Panc1 (cell line): ENCODE data around the gene DKK1.

Experiments
- CTCF ChIP-seq: fragments of 450-650 bp; IDR thresholded peaks from 2 replicates; pipeline ENCODE4 v1.5.1; 2017; ENCODE audit warnings: mild to moderate bottlenecking
- POLR2AphosphoS5 ChIP-seq: IDR thresholded peaks from 2 replicates; pipeline ENCODE4 v1.6.1; 2012; ENCODE audit warnings: mild to moderate bottlenecking, low read depth, low read length, moderate library complexity
- REST ChIP-seq, 2 experiments: IDR thresholded peaks; 2 replicates each; pipeline ENCODE4 v1.6.1; 2011 to 2012; ENCODE audit warnings: low read depth in 2 of 2, control low read depth in 1 of 2, low read length in 1 of 2, mild to moderate bottlenecking in 1 of 2, moderate library complexity in 1 of 2; ENCODE audit not compliant: insufficient read depth in 1 of 2
- SIN3A ChIP-seq: IDR thresholded peaks from 2 replicates; pipeline ENCODE4 v1.6.1; 2012; ENCODE audit warnings: low read depth, mild to moderate bottlenecking, low read length, moderate library complexity, borderline replicate concordance; ENCODE audit not compliant: insufficient read depth
- TCF7L2 ChIP-seq: IDR thresholded peaks from 2 replicates; pipeline ENCODE4 v1.6.1; 2011; ENCODE audit warnings: mild to moderate bottlenecking, low read depth, low read length, inconsistent platforms

- no peak for TF ChIP-seq CTCF
- no peak for TF ChIP-seq POLR2AphosphoS5
- TF ChIP-seq TCF7L2 = no peak
- TF ChIP-seq REST (IDR thresholded peaks at IDR 0.05; ENCODE audit: insufficient read depth in 1 of 2, low read depth in 2 of 2, low read length in 1 of 2) = no peak
- TF ChIP-seq SIN3A = no peak
These were observed 34.5 kb upstream of the DKK1 start for GRCh38 chr10:52279546-52279945.
